Endothelial cell of umbilical vein (primary cell): ENCODE measurements around the gene LRRC59. TPM values are rescaled to one million over a fixed set of nuclear protein-coding genes. Genes with fewer than 3 reads are reported as not detected.

Experiments
- BruUV-seq: library from RNA; stranded (reverse); fragments of 400-500 nt; replicated peaks from 2 replicates; lab custom pipeline; 2021; lab: Mats Ljungman, UMichigan
- CTCF ChIA-PET: fragments of 300-600, 350-600 bp; sonication (Branson Sonifier 250); formaldehyde crosslinking; loops from one replicate; lab custom pipeline; 2021; ENCODE audit warnings: antibody characterized with exemption, inconsistent platforms; lab: Charles Lee
- POLR2A ChIA-PET: fragments of 300-600, 350-600 bp; sonication (Branson Sonifier 250); formaldehyde crosslinking; loops from one replicate; lab custom pipeline; 2021; ENCODE audit warnings: antibody characterized with exemption, inconsistent platforms; lab: Charles Lee
- DNase-seq: peaks from one replicate; pipeline ENCODE4 v3.0.0-alpha.2; 2011; ENCODE audit warnings: low read depth, low spot score
- FAIRE-seq: peaks from 2 replicates; lab custom pipeline; 2011; peaks lifted over from hg19 to GRCh38; lab: Jason Lieb, UNC
- H2AFZ ChIP-seq: 2 replicates; pipeline ENCODE4 v1.6.0; 2012; ENCODE audit warnings: low read depth, low read length, control low read depth, inconsistent platforms
- H3K27ac ChIP-seq: 2 replicates; pipeline ENCODE4 v1.5.1; 2011; ENCODE audit warnings: low read depth, mild to moderate bottlenecking, control low read depth, low read length, moderate library complexity; ENCODE audit not compliant: insufficient read depth
- H3K27me3 ChIP-seq, 2 experiments: 2 replicates each; pipeline versions ENCODE4 v1.6.0 to v1.6.1; 2011; ENCODE audit warnings: low read length in 2 of 2, mixed read lengths in 1 of 2; ENCODE audit not compliant: control insufficient read depth in 2 of 2, insufficient read depth in 2 of 2
- H3K36me3 ChIP-seq, 2 experiments: 2 replicates in 1 of 2; 3 replicates in 1 of 2; pipeline ENCODE4 v1.5.1; 2011; ENCODE audit warnings: low read length in 2 of 2, mild to moderate bottlenecking in 1 of 2, moderate library complexity in 1 of 2; ENCODE audit not compliant: control insufficient read depth in 2 of 2, insufficient read depth in 2 of 2; ENCODE audit errors: extremely low read depth in 1 of 2
- H3K4me1 ChIP-seq: 3 replicates; pipeline ENCODE4 v1.5.1; 2011; ENCODE audit warnings: mild to moderate bottlenecking, low read length; ENCODE audit not compliant: control insufficient read depth, insufficient read depth; ENCODE audit errors: extremely low read depth
- H3K4me2 ChIP-seq: 2 replicates; pipeline ENCODE4 v1.6.1; 2011; ENCODE audit warnings: low read length, control low read depth, mixed read lengths; ENCODE audit not compliant: insufficient read depth
- H3K4me3 ChIP-seq, 3 experiments: fragments of 200-600 bp in 1 of 3; sonication (generic), shearing (Covaris generic) in 1 of 3; replicated peaks in 1 of 3; 2 replicates each; pipeline ENCODE4 v1.5.1; 2011 to 2016; ENCODE audit warnings: control low read depth in 3 of 3, low read length in 3 of 3, mild to moderate bottlenecking in 2 of 3, inconsistent platforms in 1 of 3, low read depth in 1 of 3, moderate library complexity in 1 of 3; ENCODE audit not compliant: insufficient read depth in 1 of 3
- H3K79me2 ChIP-seq: 2 replicates; pipeline ENCODE4 v1.6.0; 2012; ENCODE audit warnings: low read length, inconsistent platforms; ENCODE audit not compliant: control insufficient read depth, insufficient read depth
- H3K9ac ChIP-seq: replicated peaks from 2 replicates; pipeline ENCODE3; 2011; ENCODE audit warnings: low read length, control low read depth; ENCODE audit not compliant: insufficient read depth; ENCODE audit errors: extremely low read depth
- H3K9me1 ChIP-seq: replicated peaks from 3 replicates; pipeline ENCODE4 v1.6.0; 2011; ENCODE audit warnings: mild to moderate bottlenecking, low read length; ENCODE audit not compliant: control insufficient read depth, insufficient read depth; ENCODE audit errors: extremely low read depth
- H3K9me3 ChIP-seq: replicated peaks from 2 replicates; pipeline ENCODE4 v1.5.1; 2012; ENCODE audit warnings: low read length, inconsistent platforms; ENCODE audit not compliant: control insufficient read depth, insufficient read depth
- H4K20me1 ChIP-seq: replicated peaks from 2 replicates; pipeline ENCODE3; 2011; ENCODE audit warnings: mild to moderate bottlenecking, low read length; ENCODE audit not compliant: control insufficient read depth, insufficient read depth; ENCODE audit errors: extremely low read depth
- EZH2 ChIP-seq: IDR thresholded peaks from 2 replicates; pipeline ENCODE4 v1.6.1; 2012; ENCODE audit warnings: borderline replicate concordance, low read depth, mild to moderate bottlenecking, moderate library complexity, low read length, inconsistent platforms; ENCODE audit not compliant: severe bottlenecking
- FOS ChIP-seq: IDR thresholded peaks from 2 replicates; pipeline ENCODE4 v1.6.1; 2011; ENCODE audit warnings: mild to moderate bottlenecking, low read length, moderate library complexity, borderline replicate concordance; ENCODE audit not compliant: insufficient read depth
- GATA2 ChIP-seq: IDR thresholded peaks from 2 replicates; pipeline ENCODE4 v1.7.0; 2011; ENCODE audit warnings: low read depth, mild to moderate bottlenecking, moderate library complexity, mixed read lengths, low read length; ENCODE audit not compliant: insufficient read length, insufficient read depth
- JUN ChIP-seq: IDR thresholded peaks from 2 replicates; pipeline ENCODE4 v1.6.1; 2011; ENCODE audit warnings: borderline replicate concordance, low read depth; ENCODE audit not compliant: insufficient read length, insufficient read depth
- MYC ChIP-seq: IDR thresholded peaks from one replicate; pipeline ENCODE4 v1.6.1; 2011; ENCODE audit warnings: mild to moderate bottlenecking, low read depth, low read length
- POLR2A ChIP-seq: IDR thresholded peaks from 2 replicates; pipeline ENCODE4 v1.6.1; 2012; ENCODE audit warnings: low read depth, mild to moderate bottlenecking, control low read depth, low read length
- POLR2AphosphoS5 ChIP-seq: IDR thresholded peaks from 2 replicates; pipeline ENCODE4 v1.6.1; 2012; ENCODE audit warnings: low read depth, mild to moderate bottlenecking, control low read depth, low read length, moderate library complexity; ENCODE audit not compliant: insufficient read depth
- dilution Hi-C: fragments of 300-500 bp; cut with MboI; formaldehyde crosslinking; loops from one replicate; pipeline ENCODE4 v1.15.0; 2019; ENCODE audit warnings: low sequenced_read_pairs; ENCODE audit not compliant: extremely low pct_ligation_motif_present
- intact Hi-C: fragments of 100-400 bp; cut with micrococcal nuclease; formaldehyde crosslinking; loops from one replicate; pipeline ENCODE4 v1.10.0; 2022
- polyA plus RNA-seq, 4 experiments: library from polyadenylated mRNA; depleted of rRNA in 3 of 4; stranded (reverse) in 3 of 4; unstranded in 1 of 4; fragments of >200 nt; gene quantifications; 2 replicates each; pipeline versions ENCODE4 v1.2.1 to v1.2.3, GENCODE V29; 2011 to 2012; ENCODE audit warnings: missing spikeins in 1 of 4
- total RNA-seq: library from RNA; stranded (reverse); gene quantifications from 2 replicates; pipeline ENCODE4 v1.2.3, GENCODE V29; 2021
- TF ChIP-seq, protein P1 (sequence below), 2 donors: IDR thresholded peaks; 1 replicate in 1 of 2; 2 replicates in 1 of 2; pipeline ENCODE4 v1.5.1; 2011; ENCODE audit warnings: low read length in 2 of 2, mild to moderate bottlenecking in 2 of 2, moderate library complexity in 2 of 2, control low read depth in 1 of 2, inconsistent platforms in 1 of 2, low read depth in 1 of 2; ENCODE audit not compliant: insufficient read depth in 1 of 2; ENCODE audit errors: extremely low read depth in 1 of 2
- TF ChIP-seq, protein P2 (sequence below): IDR thresholded peaks from 2 replicates; pipeline ENCODE4 v1.6.1; 2011; ENCODE audit not compliant: insufficient read depth, insufficient read length

The LRRC59 gene
- total and polyA plus RNA-seq, 2 donors (not counting 3 experiments of a cell fraction or from before 2014, with no cell fraction given) = 93.9 to 183 TPM

DNA sequence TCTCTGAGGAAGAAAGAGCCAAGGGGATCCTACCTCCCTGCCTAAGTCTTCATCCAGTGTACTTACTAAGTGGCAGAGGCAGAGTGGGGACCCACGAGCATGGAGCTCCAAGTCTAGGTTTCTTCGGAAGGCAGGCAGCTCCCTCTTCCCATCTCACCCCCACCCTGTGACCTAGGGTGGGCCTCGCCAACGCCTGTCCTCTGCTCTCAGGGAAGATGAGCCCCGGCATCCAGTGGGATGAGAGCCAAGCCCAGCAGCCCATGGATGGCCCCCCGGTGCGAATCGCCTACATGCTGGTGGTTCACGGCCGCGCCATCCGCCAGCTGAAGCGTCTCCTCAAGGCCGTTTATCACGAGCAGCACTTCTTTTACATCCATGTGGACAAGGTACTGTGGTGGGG is 43.1 kb downstream of the LRRC59 start:
- no peaks in the 10 kb centered on the region for H3K27me3 ChIP-seq
- no peak for TF ChIP-seq POLR2A
- TF ChIP-seq POLR2AphosphoS5 = no peak
- no peak for TF ChIP-seq GATA2
- TF ChIP-seq JUN = no peak
- no peak for TF ChIP-seq FOS
- TF ChIP-seq, protein P1, sequence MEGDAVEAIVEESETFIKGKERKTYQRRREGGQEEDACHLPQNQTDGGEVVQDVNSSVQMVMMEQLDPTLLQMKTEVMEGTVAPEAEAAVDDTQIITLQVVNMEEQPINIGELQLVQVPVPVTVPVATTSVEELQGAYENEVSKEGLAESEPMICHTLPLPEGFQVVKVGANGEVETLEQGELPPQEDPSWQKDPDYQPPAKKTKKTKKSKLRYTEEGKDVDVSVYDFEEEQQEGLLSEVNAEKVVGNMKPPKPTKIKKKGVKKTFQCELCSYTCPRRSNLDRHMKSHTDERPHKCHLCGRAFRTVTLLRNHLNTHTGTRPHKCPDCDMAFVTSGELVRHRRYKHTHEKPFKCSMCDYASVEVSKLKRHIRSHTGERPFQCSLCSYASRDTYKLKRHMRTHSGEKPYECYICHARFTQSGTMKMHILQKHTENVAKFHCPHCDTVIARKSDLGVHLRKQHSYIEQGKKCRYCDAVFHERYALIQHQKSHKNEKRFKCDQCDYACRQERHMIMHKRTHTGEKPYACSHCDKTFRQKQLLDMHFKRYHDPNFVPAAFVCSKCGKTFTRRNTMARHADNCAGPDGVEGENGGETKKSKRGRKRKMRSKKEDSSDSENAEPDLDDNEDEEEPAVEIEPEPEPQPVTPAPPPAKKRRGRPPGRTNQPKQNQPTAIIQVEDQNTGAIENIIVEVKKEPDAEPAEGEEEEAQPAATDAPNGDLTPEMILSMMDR (IDR thresholded peaks at IDR 0.05; ENCODE audit: extremely low read depth in 1 of 2, insufficient read depth in 1 of 2, low read depth in 1 of 2, low read length in 2 of 2) = no peak
- no peak for TF ChIP-seq EZH2
- TF ChIP-seq, protein P2, sequence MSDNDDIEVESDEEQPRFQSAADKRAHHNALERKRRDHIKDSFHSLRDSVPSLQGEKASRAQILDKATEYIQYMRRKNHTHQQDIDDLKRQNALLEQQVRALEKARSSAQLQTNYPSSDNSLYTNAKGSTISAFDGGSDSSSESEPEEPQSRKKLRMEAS = no peak
- TF ChIP-seq MYC = no peak
- ChIA-PET CTCF (no interaction called here), POLR2A (no interaction called here)
- no peak overlapping the region for H3K4me3 ChIP-seq
- no peak for FAIRE-seq
- BruUV-seq = no TSS peak
- DNase-seq = no peak
- H3K79me2 ChIP-seq = peaks cover under 1% of the 10 kb centered on the region
- H4K20me1 ChIP-seq = no peaks in the 10 kb centered on the region
- H3K9me3 ChIP-seq = no peaks in the 10 kb centered on the region
- intact Hi-C loops (no loop called here), dilution Hi-C loops (no loop called here)
- H3K27ac ChIP-seq = no peak overlapping the region
- H3K36me3 ChIP-seq = peaks cover 3 to 39% of the 10 kb centered on the region in 2 experiments
- no peak overlapping the region for H3K9ac ChIP-seq
- H3K4me2 ChIP-seq = no peak overlapping the region
- no peaks in the 10 kb centered on the region for H3K9me1 ChIP-seq
- H3K4me1 ChIP-seq = no peaks in the 10 kb centered on the region
- H2AFZ ChIP-seq = no peak overlapping the region
